Measurements from ENCODE around the gene VEZT.
"Not testable (repeated sequence)": the region's sequence is repeated elsewhere in the genome, so short reads cannot be mapped to it uniquely, and the experiment has no call there.

The VEZT gene

GRCh38 chr12:95185854-95186253 lies 31.8 kb upstream of the VEZT start:
- Histone ChIP-seq H3K9me3 (ENCODE audit: severe bottlenecking) (no peaks in the 10 kb centered on the region), H3K27me3 (ENCODE audit: insufficient read depth, low read depth, severe bottlenecking) (no peaks in the 10 kb centered on the region), H3K27ac (no peak overlapping the region), H3K36me3 (peaks cover 11% of the 10 kb centered on the region), H3K4me3 (ENCODE audit: low read depth, low read length) (no peak overlapping the region)
- no peak for TF ChIP-seq CTCF (IDR thresholded peaks at IDR 0.05; ENCODE audit: low read depth, low read length)
- no peak for DNase-seq

- Histone ChIP-seq H3K36me3 (peaks cover 11% of the 10 kb centered on the region), H3K27me3 (ENCODE audit: insufficient read depth, low read depth, severe bottlenecking) (no peaks in the 10 kb centered on the region), H3K27ac (no peak overlapping the region), H3K4me3 (ENCODE audit: low read depth, low read length) (no peak overlapping the region), H3K9me3 (ENCODE audit: severe bottlenecking) (no peaks in the 10 kb centered on the region)
- DNase-seq, result no peak
- no peak for TF ChIP-seq CTCF (IDR thresholded peaks at IDR 0.05; ENCODE audit: low read depth, low read length)
Measured at GRCh38 chr12:95187865-95188415, 29.7 kb upstream of the VEZT start.

- H3K27ac ChIP-seq, result no peak overlapping the region
- no peak for DNase-seq
- no peak for TF ChIP-seq CTCF (IDR thresholded peaks at IDR 0.05; ENCODE audit: low read depth, low read length)
- H3K4me3 ChIP-seq (ENCODE audit: low read depth, low read length), result no peak overlapping the region
- H3K27me3 ChIP-seq (ENCODE audit: insufficient read depth, low read depth, severe bottlenecking), result no peaks in the 10 kb centered on the region
- no peaks in the 10 kb centered on the region for H3K9me3 ChIP-seq (ENCODE audit: severe bottlenecking)
- H3K36me3 ChIP-seq, result no peaks in the 10 kb centered on the region; the same call in 1 of the 2 replicates
Measured at GRCh38 chr12:95191060-95191696, 26.4 kb upstream of the VEZT start.

- Histone ChIP-seq H3K27ac (no peak overlapping the region), H3K27me3 (ENCODE audit: insufficient read depth, low read depth, severe bottlenecking) (no peaks in the 10 kb centered on the region), H3K4me3 (ENCODE audit: low read depth, low read length) (no peak overlapping the region), H3K36me3 (no peaks in the 10 kb centered on the region; the same call in 1 of the 2 replicates), H3K9me3 (ENCODE audit: severe bottlenecking) (no peaks in the 10 kb centered on the region)
- TF ChIP-seq CTCF (IDR thresholded peaks at IDR 0.05; ENCODE audit: low read depth, low read length), result no peak
- DNase-seq, result no peak
Measured at GRCh38 chr12:95192271-95192670, 25.3 kb upstream of the VEZT start.

GRCh38 chr12:95193139-95193538 lies 24.5 kb upstream of the VEZT start:
- TF ChIP-seq CTCF (IDR thresholded peaks at IDR 0.05; ENCODE audit: low read depth, low read length), result no peak
- no peaks in the 10 kb centered on the region for H3K27me3 ChIP-seq (ENCODE audit: insufficient read depth, low read depth, severe bottlenecking)
- no peak overlapping the region for H3K27ac ChIP-seq
- H3K36me3 ChIP-seq, result no peaks in the 10 kb centered on the region
- H3K4me3 ChIP-seq (ENCODE audit: low read depth, low read length), result no peak overlapping the region
- no peak for DNase-seq
- no peaks in the 10 kb centered on the region for H3K9me3 ChIP-seq (ENCODE audit: severe bottlenecking)

- no peaks in the 10 kb centered on the region for H3K9me3 ChIP-seq (ENCODE audit: severe bottlenecking)
- no peak for TF ChIP-seq CTCF (IDR thresholded peaks at IDR 0.05; ENCODE audit: low read depth, low read length)
- no peak overlapping the region for H3K27ac ChIP-seq
- DNase-seq, result no peak
- H3K4me3 ChIP-seq (ENCODE audit: low read depth, low read length), result no peak overlapping the region
- no peaks in the 10 kb centered on the region for H3K27me3 ChIP-seq (ENCODE audit: insufficient read depth, low read depth, severe bottlenecking)
- no peaks in the 10 kb centered on the region for H3K36me3 ChIP-seq
Measured at GRCh38 chr12:95195122-95195521, 22.5 kb upstream of the VEZT start.

- not testable (repeated sequence) for DNase-seq; H3K27ac ChIP-seq; H3K36me3 ChIP-seq; H3K9me3 ChIP-seq (ENCODE audit: severe bottlenecking); H3K27me3 ChIP-seq (ENCODE audit: insufficient read depth, low read depth, severe bottlenecking); H3K4me3 ChIP-seq (ENCODE audit: low read depth, low read length)
Measured at GRCh38 chr12:95196875-95197569, 20.6 kb upstream of the VEZT start.
